HG03342 (cell line): ENCODE measurements around the gene JUND.
"Not testable (repeated sequence)": the region's sequence is repeated elsewhere in the genome, so short reads cannot be mapped to it uniquely, and the experiment has no call there.

Experiments
- ATAC-seq: cut with Tn5 transposase; IDR thresholded peaks from one replicate; pipeline ENCODE4 v1.9.1; 2021; ENCODE audit warnings: mild to moderate bottlenecking, moderate library complexity; ENCODE audit not compliant: unreplicated experiment

JUND gene

DNA sequence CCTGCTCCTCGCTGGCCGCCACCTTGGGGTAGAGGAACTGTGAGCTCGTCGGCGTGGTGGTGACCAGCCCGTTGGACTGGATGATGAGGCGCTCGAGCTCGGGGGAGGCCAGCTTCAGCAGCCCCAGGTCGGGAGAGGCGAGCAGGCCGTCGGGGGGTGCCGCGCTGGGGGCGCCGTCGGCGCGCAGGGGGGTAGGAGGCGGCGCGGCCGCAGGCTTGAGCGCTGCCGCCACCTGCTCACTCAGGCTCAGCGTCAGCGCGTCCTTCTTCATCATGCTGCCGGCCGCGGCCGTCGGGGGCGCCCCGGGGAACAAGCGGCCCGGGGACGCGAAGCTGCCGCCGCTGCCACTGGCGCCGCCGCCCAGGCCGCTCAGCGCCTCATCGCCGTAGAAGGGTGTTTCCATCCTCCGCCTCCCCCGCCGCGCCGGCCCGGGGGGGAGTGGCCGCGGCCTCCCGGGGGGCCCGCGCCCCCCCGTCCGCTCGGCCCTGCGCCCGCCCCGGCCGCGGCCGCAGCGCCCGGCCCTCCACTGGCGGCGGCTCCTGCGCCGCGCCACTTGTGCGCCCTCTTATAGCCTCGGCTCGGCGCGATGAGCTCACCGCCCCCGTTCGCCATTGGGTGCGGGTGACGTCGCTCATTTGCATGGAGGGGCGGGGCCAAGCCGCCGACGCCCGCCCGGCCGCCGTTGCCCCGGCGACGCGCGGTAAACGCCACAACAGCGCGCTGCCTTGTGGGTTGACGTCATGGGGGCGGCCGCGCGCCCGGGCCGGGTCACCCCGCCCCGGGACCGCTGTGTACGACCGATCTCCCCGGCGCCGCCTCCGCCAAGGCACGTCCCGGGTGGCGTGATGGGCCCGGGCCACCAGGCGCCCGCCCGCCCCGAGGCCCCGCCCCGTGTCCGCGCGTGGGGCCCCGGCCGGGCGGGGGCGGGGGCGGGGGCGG, at the start of gene JUND:
TSS of gene JUND (minus strand) at position 541 of the 939 bp plus-strand sequence. CDS start at position 403, 138 bp downstream.
- peak; percentile 58 for ATAC-seq

DNA sequence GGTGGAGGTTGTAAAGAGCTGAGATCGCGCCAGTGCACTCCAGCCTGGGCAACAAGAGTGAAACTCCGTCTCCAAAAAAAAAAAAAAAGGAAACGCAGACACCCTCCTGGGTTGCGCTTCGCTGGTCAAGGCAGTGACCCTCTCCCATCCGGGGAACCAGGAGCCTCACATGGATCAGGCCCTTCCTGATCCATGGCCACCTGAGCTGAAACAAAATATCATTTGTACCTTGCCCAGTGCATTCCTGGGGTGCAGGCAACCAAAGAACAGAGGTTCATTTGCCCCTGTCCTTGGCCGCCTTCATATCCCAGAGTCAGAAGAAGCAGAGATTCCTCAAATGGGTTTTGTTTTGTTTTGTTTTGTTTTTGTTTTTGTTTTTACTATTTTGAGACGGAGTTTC, 49.4 kb upstream of the JUND start:
- ATAC-seq, result no peak

DNA sequence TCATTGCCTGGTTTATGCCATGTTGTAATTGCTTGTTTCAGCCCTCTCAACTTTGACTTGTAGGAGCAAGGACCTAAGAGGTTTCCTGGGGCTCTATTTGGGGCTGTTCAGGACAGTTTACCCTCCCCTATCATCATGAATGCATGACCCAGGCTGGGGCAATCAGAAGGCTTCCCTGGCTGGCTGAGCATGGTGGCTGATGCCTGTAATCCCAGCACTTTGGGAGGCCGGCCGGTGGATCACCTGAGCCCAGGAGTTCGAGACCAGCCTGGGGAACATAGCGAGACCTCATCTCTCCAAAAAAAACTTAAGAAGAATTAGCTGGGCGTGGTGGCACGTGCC, 47.6 kb upstream of the JUND start:
- ATAC-seq, result no peak

DNA sequence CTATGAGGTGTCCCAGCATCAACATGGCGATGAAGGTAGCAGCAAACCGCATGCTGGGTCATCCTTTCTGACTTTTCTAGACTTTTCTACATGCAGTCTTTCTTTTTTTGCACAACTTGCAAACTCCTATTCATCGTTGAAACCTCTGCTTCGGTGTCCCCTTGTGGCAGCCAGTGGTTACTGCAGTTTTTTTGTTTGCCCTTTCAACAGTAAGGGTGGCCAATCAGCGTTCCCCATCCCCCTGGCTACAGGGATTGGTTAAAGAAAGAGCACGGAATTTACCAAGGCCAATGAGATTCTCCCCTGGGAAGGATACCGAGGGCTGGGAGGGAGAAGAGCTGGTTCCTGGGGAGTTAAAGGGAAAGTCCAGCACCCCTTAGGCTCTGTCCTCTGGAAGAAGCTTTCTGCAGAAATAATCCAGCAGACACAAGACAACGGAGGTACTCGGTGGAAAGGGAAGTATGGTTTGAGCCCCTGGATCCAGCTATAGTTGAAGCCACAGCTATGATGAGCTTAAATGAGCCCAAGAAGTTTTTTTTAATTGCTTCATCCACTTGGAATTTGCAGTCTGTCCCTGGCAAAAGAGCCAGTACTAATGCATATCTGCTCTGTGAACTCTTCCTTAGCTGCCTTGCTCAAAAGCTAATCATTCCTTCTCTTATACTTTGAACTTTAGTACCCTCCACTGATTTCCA, 47.1 kb upstream of the JUND start:
- peak; percentile 89 for ATAC-seq

DNA sequence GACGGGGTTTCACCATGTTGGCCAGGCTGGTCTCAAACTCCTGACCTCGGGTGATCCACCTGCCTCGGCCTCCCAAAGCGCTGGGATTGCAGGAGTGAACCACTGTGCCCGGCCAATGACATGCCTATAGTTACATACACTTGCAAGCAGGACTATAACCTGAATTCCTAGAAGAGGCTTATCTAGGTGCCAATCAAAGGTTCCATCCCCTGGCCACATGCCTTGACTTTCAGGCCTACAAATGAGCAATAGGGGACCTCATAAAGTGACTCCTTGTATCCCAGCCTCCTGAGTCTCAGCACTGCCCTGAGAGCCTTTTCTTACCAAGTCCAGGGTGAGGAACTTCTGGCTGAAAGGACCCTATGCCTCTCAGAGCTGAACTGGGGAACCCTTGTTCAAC, 45.4 kb upstream of the JUND start:
- no peak for ATAC-seq

DNA sequence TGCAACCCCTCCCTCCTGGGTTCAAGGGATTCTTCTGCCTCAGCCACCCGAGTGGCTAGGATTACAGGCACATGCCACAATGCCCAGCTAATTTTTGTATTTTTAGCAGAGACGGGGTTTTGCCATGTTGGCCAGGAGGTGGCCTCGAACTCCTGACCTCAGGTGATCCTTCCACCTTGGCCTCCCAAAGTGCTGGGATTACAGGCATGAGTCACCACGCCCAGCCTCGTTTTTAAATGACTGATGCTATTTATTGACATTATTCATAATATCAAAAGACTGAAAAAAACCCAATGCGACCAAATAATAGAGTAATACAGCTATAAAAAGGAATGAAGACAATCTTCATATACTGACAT, 42.9 kb upstream of the JUND start:
- ATAC-seq, result not testable (repeated sequence)

DNA sequence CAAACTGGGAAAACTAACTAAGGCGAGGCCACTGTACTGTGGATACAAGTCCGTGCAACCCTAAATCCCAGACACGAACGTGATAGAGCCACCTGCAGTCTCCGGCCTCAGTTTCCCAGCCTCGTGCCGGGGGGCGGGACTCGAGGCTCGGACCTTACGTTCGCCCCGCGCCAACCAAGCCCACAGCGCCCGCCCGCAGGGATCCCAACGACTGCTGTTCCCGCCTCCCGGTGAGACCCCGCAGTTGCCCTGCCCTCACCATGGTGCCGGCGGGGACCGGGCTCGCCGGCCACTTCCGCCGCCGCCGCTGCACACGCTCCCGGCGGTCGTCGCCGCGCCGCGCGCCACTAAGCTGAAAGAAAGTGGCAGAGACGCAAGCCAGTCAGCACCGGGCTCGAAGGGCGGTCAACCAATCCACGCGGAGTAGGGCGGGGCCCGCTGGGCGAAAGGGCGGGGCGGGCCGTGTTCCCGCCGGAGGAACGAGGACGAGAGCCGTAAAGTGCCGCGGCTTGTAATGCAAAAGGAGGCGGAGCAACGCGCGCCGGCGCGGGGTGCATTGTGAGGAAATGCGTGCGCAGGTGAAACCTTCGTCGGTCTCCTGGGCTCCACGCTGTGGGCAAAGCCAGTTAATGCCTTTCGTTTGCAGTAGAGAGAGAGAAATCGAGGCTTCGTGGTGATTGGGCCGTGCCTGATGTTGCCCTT, 41.5 kb upstream of the JUND start, which contains the start of gene LSM4:
TSS of gene LSM4 (minus strand) at position 318 of the 702 bp plus-strand sequence. CDS start at position 262, 56 bp downstream.
- peak; percentile 89 for ATAC-seq

DNA sequence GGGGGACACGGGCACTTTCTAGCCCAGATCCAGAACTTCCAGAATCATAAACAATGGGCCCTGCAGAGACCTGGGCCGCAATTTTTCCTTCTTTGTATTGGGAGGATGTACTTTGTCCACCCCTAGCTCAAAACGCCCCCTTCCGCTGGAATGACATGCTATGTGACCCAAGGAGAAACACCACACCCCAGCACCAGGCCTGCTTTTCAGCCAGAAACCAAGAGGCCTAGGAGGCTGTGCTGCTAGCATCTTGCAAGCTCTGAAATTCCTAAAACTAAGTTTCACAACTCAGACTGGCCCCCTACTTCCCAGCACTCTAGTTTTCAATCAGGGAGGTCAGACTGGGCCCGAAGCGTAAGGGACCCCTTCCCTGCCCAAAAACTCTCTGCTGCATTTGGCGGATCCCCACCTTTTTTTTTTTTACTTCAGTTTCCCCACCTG, 40.9 kb upstream of the JUND start:
- peak; percentile 4 for ATAC-seq

DNA sequence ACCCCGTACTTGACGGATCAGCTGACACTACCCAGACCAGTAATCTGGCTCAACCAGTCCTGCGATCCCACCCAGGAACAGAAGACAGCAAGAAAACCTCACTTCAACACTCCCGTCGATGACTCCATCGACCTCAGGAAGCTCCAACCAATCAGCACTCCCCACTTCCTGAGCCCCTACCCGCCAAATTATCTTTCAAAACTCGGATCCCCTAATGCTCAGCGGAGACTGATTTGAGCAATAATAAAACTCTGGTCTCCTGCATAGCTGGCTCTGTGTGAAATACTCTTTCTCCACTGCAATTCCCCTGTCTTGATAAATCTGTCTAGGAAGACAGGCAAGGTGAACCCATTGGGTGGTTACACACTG, 40.3 kb upstream of the JUND start:
- ATAC-seq, result no peak

DNA sequence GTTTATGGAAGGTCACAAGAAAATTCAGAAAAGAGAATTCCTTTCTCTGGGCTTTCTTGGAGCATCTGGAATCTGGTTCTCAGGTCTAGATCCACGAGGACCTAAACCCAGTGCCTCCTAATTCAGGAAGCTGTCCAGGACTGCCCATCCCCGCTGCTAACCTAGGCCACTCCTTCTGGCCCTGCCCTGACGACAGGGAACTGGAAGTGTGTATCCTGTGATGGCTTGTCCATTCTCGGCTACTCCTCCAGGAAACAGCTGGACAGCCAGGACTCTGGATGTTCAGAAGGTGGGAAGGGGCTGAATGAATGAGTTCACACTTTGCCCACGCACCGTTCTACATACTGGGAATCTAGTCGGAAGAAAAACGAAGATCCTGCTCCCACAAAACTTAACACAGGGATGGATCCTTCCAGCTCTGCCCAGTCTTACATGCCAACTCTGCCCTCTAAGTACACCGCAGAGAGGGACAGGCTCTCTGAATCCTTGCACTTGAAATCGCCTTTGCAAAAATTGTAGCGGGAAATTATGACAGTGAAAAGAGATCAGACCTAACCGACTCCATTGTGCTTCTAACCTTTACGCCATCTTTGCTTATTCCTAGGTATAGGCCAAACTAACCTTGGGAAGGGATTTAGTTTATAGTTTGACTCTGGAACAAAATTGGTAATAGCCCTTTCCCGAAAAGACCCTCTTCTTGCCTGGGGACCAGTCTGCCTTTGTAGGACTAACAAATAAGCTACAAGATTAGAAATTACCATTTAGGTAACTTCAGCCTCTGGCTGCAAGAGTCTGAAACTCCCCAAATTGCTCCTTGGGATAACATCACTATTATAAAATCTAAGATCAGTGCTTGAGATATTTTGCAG, 39.7 kb upstream of the JUND start:
- no peak for ATAC-seq

DNA sequence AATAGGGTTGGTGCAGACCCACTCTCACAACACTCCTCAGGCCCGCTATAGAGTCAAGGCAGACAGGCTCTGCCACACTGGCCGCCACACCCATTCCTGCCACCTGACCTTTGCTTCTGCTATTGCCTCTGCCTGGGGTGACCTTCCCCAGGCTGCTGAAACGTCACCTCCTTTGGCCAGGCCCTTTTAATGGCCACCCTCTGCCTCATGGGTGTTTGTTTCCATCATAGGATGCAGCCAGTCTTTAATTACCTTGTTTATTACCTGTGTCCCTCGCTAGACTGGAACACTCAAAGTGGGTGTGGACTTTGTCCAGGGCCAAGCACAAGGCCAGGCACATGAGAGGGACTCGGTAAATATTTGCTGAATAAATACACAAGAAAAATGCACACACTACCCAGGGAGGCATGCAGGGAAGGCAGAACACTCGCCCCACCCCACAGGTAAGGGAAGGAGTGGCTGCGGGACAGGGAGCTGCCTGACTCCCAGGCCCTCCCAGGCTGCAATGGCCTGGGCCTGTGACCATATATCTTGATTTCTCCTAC, 38.2 kb upstream of the JUND start:
- no peak for ATAC-seq

DNA sequence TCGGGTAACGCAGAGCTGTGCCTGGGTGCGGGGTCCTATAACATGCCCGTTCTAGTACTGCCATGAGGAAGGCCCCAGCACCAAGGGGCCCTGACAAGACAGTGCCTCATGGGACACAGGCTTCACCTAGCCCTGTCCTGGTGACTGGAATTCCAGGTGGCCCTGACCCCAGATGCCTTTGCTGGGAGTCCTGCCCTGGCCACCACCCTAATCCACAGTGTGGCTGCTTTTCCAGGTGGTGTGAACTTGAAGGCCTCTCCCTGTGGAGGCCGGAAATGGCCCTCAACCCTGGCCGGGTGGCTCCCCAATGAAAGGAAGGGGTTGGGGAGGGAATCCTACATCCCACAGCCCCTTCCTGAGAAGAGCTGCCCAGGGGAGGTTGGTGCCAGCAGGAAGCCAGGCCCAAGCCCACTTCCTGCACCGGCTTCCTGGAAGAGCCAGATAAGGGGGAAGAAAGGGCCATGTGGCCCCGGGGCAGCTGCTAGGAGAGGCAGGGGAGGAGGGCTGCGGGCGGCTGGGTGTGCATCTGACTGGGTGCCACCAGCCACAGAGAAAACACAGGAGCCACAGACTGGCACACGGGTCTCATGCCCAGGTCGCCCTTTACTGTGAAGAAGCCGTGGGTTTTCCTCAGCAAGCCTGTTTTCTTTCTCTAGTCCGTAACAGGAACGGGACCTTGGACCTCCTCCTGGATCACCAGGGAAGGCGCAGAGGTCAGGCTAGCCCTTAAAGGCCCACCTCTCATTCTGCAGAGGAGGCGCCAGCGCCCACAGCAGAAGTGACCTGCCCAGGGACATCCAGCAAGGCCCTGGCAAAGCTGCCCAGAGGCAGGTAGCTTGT, 36.8 kb upstream of the JUND start:
- ATAC-seq, result no peak

DNA sequence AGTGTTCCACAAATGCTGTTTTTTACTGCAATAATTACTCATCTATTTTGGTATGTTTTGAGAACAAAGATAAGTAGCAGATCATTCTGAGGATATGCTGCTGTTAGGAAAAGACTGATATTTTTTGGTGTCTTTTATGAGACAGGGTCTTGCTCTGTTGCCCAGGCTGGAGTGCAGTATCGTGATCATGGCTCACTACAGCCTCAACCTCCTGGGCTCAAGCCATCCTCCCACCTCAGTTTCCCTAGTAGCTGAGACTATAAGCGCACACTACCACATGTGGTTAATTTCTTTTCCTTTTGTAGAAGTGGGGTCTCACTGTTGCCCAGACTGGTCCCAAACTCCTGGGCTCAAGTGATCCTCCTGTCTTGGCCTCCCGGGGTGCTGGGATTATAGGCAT, 32.0 kb upstream of the JUND start:
- ATAC-seq, result no peak

DNA sequence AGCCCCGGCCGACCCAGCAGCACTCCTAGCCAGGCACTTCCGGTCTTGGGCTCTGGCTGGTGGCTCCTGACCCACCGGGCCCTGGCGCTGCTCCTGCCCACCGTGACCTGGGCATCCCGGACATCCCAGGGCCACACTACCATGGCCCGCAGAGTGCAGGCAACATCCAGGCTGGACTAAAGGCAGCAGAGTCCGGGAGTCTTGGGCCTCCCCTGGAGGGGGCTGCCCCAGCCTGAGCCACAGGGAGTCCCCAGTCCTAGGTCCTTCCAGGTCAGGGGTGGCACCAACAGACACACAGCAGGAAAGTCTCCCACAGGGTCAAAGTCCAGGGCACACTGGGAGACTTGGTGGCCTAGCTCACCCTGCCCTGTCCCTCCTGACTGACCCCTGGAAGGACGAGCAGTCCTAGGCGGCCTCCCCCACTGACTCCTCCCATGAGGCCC, 30.7 kb upstream of the JUND start:
- ATAC-seq, result no peak

DNA sequence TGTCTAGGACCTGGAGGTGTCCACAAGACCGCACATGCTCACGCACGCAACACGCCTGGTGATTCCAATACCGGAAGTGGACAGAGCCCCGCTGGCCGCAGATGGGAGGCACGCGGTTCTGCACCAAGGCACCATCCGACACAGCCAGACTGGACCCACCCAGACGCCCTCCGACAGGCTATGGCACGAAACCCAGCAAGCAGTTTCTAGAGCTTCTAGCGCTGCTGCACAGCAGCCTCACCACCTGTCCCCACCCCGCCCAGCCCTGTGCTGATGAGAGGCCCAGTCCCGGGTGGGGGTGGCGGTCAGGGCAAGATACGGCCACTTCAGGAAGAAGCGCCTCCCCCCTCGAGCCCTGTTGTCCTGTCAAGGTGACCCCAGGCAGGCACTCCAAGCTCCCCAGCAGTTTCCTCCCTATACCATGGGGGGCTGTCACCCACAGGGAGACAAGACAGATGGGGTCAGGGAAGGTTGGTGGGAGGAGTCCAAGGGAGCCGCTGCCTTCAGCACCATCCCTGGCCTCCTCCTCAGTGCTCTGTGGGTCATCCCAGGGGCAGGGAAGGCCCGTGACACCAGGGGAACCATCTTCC, 30.2 kb upstream of the JUND start:
- ATAC-seq, result no peak

DNA sequence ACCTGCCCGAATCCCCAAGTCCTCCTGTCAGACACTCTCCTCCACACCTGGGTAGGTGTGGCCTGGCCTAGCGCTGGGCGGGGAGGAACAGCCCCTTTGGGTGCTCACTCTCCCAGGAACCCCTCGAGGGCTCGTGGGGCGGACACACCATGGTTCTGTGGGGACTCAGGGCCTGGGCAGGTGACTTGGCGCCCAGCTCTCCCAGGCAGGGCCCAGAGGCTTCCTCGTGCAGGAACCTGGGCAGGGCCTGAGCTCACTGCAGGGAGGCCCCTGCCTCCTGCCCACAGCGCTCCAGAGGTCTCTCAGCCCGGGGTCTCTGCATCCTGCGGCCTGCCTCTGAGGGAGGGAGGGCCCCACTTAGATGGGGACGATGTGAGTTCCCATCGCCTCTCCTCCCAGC, 29.5 kb upstream of the JUND start:
- no peak for ATAC-seq

DNA sequence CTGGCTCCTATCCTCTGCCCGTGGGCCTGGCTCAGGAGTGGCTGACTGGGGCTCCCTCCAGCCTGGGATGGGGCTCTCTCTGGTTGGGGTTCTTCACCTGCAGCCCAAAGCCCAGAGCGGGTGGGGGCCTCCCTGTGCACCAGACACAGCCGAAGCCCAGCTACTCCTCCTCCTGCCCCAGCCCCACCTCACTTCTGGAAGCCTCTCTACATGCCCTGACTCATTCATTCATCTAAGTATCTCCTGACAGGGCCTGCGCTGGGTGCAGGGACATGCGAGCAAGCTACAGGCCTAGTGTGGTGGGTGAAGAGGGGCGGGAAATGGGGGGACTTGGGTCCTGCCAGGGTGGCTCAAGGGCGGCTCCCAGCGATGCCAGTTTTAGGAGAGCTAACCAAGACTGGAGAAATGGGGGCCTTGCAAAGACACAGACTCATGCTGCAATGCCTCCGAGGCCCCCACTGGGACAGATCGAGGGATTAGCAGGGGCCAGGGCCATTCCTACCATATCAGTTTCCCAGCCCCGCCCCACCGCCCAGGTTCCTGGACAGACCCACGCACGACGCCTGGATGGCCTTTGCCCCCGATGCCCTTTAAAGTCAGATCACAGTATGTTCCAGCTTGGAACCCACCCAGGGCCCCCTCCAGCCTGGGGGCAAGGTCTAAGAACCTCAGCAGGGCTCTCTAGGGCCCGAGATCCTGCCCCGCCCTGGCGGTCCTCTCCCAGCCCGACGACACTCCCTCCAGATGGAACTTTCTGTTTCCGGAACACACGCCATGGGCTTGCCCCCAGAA, 28.9 kb upstream of the JUND start:
- ATAC-seq, result no peak

DNA sequence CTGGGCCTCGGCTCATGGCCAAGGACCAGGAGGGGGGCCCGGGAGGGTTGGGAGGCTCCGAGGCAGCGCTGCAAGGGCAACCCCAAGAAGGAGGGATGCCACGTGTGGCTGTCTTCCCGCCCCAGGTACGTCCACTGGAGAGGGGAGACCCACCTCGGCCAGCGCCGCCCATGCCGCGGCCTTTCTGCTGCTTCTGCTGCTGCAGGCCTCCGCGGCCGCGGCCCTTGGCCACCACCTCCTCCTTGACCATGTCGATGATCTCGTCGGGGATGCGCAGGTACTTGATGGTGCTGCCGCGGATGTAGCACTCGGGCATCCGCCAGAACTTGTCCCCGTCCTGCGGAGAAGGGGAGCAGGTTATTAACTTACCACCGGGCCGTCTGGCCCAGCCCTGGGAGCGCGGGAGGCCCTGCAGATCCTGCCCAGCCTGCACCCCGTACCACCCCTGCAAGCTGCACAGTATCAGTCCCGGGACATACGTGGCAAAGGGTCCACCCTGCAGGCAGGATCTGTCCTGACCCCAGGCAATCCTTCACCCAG, 28.2 kb upstream of the JUND start:
- ATAC-seq, result no peak
